ENCODE measurements around the gene GLIS1.

GLIS1 gene

GRCh38 chr1:53735261-53735660 lies 3.7 kb downstream of the GLIS1 start:
- no peak for DNase-seq

GRCh38 chr1:53734650-53735211 lies 4.2 kb downstream of the GLIS1 start:
- DNase-seq, result no peak

GRCh38 chr1:53733975-53734649 lies 4.9 kb downstream of the GLIS1 start:
- DNase-seq, result no peak

- DNase-seq, result no peak
Observed at GRCh38 chr1:53733447-53733931, 5.5 kb downstream of the GLIS1 start.

GRCh38 chr1:53732912-53733317 lies 6.0 kb downstream of the GLIS1 start:
- DNase-seq, result no peak

GRCh38 chr1:53732409-53732808 lies 6.6 kb downstream of the GLIS1 start:
- no peak for DNase-seq

GRCh38 chr1:53731779-53732305 lies 7.1 kb downstream of the GLIS1 start:
- DNase-seq, result no peak

- no peak for DNase-seq
Observed at GRCh38 chr1:53731043-53731600, 7.8 kb downstream of the GLIS1 start.

- DNase-seq, result no peak
Observed at GRCh38 chr1:53730224-53730865, 8.6 kb downstream of the GLIS1 start.

- DNase-seq, result no peak
Observed at GRCh38 chr1:53729456-53730223, 9.3 kb downstream of the GLIS1 start.

GRCh38 chr1:53728702-53729455 lies 10.1 kb downstream of the GLIS1 start:
- no peak for DNase-seq

GRCh38 chr1:53728196-53728595 lies 10.8 kb downstream of the GLIS1 start:
- DNase-seq, result no peak

- DNase-seq, result no peak
Observed at GRCh38 chr1:53727461-53728092, 11.4 kb downstream of the GLIS1 start.

- DNase-seq, result no peak
Observed at GRCh38 chr1:53726009-53726600, 12.9 kb downstream of the GLIS1 start.

- no peak for DNase-seq
Observed at GRCh38 chr1:53725238-53725689, 13.7 kb downstream of the GLIS1 start.

- no peak for DNase-seq
Observed at GRCh38 chr1:53722025-53722424, 16.9 kb downstream of the GLIS1 start.

- no peak for DNase-seq
Observed at GRCh38 chr1:53721088-53721487, 17.9 kb downstream of the GLIS1 start.

- DNase-seq, result no peak
Observed at GRCh38 chr1:53719469-53719868, 19.5 kb downstream of the GLIS1 start.

- DNase-seq, result no peak
Observed at GRCh38 chr1:53718443-53718842, 20.5 kb downstream of the GLIS1 start.

- DNase-seq, result no peak
Observed at GRCh38 chr1:53717025-53717804, 21.7 kb downstream of the GLIS1 start.
